GM12801 (cell line): ENCODE data around the gene HS3ST5.

ENCODE experiments used
- TF ChIP-seq, protein P1 (sequence below): IDR thresholded peaks from one replicate; pipeline ENCODE4 v1.5.1; 2011; ENCODE audit warnings: control low read depth; ENCODE audit not compliant: insufficient read length; ENCODE audit errors: extremely low read depth

HS3ST5 gene

DNA sequence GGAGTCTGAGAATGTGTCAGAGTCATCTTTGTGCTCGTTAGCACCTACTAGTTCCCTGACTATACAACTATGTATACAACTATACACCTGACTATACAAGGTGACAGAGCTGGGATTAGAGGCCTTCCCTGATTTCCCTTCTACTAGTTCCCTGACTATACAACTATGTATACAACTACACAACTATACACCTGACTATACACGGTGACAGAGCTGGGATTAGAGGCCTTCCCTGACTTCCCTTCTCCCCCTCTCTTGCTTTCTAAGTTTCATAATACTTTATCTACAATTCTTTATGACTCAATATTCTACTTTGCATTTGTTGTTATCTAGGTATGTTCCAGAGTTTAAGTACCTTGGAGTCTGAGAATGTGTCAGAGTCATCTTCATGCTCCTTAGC lies 68.0 kb downstream of the HS3ST5 start:
- TF ChIP-seq, protein P1, sequence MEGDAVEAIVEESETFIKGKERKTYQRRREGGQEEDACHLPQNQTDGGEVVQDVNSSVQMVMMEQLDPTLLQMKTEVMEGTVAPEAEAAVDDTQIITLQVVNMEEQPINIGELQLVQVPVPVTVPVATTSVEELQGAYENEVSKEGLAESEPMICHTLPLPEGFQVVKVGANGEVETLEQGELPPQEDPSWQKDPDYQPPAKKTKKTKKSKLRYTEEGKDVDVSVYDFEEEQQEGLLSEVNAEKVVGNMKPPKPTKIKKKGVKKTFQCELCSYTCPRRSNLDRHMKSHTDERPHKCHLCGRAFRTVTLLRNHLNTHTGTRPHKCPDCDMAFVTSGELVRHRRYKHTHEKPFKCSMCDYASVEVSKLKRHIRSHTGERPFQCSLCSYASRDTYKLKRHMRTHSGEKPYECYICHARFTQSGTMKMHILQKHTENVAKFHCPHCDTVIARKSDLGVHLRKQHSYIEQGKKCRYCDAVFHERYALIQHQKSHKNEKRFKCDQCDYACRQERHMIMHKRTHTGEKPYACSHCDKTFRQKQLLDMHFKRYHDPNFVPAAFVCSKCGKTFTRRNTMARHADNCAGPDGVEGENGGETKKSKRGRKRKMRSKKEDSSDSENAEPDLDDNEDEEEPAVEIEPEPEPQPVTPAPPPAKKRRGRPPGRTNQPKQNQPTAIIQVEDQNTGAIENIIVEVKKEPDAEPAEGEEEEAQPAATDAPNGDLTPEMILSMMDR: no peak

DNA sequence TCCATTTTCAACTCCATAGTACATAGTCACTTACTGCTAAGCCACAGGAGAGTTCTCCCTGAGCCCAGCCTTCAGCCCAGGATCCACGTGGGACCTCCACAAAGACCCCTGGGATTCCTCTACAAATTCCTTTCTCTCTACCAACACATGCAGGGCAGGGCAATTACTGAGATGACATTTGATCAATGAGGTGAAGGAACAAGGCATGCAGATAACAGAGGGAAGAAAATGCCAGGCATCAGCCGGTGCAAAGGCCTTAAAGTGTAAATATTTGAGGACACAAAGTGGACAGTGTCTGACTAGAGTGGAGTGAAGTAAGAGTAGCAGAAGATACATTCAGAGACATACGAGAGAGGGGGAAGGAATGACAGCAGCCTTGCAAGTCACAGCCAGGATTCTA lies 70.2 kb downstream of the HS3ST5 start:
- TF ChIP-seq, protein P1: no peak

DNA sequence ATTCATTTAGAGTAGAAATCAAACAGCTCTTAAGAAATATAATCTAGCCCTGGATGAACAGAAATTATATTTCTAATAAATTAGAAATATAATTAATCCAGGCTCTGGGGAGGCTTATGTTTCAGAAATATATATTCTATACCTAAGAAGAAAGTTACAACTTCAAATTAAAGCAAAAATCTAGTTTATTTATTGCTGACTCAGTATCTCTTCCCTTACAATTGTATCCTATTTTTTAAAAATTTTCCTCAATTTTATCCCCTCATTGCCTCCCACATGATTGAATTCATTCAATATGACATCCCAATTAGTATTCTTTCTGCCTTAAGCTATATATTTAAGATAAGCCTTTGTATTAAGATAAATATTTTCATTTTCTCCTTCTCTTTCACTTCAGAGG lies 71.4 kb downstream of the HS3ST5 start:
- TF ChIP-seq, protein P1: no peak

DNA sequence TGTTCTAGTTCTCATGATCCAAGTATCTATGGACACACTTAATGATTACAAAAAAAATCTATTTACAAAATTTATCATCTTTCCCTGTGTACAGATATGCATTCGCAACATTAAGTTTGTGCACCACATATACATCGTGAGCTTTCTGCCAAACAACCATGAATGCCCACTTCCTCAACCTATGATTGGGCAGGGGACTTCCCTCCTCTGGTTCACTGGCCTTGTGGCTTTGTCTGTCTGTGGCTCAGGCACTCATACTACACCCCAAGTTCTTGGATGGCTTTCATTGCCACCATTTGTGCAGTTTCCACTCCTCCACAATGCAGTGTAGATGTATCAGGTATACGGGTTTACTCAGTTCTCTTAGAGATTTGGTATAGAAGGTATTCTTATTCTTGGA lies 74.9 kb downstream of the HS3ST5 start:
- TF ChIP-seq, protein P1: no peak

DNA sequence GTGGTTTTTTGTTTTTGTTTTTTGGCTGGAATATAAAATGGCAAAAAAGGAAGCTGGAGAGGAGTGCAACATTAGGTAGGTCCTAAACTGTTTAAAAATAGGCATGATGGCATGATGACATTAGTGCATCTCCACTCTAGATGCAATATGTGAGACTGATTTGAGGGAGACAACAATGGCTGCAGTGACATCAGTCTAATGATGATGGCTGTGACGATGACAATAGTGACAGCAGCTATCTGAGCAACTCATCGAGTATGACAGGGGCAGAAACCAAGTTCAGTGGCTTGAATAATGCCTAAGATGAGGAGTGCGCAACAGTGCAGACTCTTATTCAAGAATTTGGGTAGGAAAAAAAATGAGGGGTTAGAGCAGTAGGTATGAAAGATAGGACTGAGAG lies 82.0 kb downstream of the HS3ST5 start:
- TF ChIP-seq, protein P1: no peak

DNA sequence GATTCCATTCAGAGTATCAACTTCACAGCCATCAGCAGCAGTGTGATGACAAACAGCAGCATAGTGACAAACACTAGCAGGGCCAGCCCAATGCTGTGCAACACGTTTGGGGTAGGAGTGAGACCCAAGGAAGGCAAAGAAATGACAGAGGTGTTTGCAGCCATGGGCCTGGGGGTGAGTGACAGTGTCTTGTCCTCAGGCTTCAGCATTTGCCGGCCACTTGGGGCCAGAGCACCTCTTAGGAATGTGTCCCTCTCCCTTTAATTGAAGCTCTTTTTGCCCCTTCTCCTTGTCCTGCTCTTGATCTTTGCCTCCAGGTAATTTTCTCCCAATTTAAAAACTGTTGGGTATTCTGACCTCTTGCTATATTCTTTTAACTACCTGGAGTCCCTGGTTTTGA lies 84.4 kb downstream of the HS3ST5 start:
- TF ChIP-seq, protein P1: no peak

DNA sequence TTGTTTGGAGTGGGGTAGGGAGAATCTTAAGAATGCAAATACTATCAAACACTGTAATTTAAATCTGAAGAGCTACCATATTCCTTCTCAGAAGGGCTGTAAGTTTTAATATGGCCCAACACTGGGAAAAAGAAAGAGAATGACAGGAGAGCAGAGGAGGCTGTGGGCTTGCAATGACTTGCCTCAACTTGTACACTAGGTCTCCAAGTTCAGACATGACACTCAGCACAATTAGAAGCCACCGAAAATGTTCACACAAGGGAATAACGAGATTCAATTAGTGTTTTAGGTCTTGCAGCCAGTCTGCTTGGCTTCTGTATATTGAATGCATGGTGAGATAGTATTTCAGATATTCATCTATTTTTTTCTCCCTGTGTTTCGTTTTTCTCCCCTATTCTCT lies 89.4 kb downstream of the HS3ST5 start:
- TF ChIP-seq, protein P1: no peak

DNA sequence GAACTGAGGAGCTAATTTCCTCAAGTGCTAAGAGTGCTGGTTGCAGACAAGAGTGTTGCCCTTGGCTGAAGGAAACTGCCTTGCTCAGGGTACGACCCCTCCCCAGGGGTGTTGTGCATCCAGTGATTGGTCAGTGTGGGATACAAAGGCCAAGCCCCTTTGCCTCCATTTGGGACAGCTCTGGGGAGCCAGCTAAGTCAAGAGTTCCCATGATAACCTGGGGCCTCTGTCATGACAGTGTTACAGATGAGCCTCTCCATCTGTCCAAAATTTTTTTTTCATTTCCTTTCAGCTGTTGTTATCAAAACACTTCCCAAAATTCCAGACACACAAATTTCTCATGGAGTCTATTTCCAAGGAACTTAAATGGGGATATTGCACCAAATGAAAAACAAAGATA lies 93.3 kb downstream of the HS3ST5 start:
- TF ChIP-seq, protein P1: no peak
